GM12801 (cell line): ENCODE results near the gene KDM8.

Experiments used
- TF ChIP-seq, protein P1 (sequence below): IDR thresholded peaks from one replicate; pipeline ENCODE4 v1.5.1; 2011; ENCODE audit warnings: control low read depth; ENCODE audit not compliant: insufficient read length; ENCODE audit errors: extremely low read depth

Gene KDM8

DNA sequence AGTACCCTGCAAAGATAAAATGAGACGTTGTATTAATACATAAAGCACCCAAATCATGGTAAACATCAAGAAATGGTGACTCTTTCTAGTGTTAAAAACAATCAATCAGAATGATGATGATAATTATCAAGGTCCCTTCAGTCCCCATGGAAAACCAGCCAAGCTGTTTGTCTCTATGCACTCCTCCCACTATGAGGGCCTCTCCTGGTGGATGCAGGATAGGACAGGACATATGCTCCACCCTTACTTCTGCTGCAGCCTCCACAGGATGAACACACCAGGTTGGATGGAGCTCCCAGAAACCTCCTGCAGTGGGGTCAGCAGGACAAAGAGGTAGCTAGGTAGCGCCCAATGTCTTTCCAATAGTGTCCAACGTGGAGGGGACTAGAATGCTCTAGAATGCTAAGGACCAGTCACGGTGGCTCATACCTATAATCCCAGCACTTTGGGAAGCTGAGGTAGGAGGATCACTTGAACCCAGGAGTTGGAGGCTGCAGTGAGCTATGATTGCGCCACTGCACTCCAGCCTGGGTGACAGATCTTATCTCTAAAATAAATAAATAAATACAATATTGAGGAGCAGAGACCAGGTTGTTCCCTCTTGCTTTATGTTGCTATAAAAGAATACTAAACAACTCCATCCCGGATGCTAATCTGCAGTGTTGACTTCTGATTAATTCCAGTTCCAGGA, 9.9 kb upstream of the KDM8 start:
- TF ChIP-seq, protein P1, sequence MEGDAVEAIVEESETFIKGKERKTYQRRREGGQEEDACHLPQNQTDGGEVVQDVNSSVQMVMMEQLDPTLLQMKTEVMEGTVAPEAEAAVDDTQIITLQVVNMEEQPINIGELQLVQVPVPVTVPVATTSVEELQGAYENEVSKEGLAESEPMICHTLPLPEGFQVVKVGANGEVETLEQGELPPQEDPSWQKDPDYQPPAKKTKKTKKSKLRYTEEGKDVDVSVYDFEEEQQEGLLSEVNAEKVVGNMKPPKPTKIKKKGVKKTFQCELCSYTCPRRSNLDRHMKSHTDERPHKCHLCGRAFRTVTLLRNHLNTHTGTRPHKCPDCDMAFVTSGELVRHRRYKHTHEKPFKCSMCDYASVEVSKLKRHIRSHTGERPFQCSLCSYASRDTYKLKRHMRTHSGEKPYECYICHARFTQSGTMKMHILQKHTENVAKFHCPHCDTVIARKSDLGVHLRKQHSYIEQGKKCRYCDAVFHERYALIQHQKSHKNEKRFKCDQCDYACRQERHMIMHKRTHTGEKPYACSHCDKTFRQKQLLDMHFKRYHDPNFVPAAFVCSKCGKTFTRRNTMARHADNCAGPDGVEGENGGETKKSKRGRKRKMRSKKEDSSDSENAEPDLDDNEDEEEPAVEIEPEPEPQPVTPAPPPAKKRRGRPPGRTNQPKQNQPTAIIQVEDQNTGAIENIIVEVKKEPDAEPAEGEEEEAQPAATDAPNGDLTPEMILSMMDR, result no peak

DNA sequence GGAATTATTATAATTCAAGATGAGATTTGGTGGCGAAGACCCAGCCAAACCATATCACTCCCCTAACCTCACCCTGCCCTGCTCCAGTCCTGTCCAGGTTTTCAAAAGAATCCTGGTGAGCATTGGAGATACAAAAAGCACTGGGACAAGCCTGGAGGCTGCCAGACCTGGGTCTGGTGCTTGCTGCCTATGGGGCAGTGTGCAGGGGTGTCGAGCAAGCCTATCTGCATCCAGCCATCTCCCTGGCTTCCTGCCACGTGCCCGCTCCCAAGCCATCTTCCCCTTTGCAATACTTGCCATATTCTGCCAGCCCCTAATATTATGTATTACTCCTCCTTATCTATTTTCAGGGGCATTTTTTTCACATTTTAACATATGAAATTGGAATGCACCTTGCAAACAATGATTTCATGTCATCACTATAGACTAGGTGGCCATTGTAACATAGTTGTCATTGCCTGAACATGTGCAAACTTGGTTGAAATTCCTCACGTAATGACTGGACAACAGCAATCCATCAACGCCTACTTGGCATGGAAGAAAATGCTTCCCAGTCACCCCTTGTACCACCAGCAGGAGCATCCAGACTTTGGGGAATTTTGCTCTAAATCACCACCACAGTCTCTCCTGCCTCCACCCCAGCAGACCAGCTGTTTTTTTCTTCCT, 8.1 kb upstream of the KDM8 start:
- TF ChIP-seq, protein P1, result no peak

DNA sequence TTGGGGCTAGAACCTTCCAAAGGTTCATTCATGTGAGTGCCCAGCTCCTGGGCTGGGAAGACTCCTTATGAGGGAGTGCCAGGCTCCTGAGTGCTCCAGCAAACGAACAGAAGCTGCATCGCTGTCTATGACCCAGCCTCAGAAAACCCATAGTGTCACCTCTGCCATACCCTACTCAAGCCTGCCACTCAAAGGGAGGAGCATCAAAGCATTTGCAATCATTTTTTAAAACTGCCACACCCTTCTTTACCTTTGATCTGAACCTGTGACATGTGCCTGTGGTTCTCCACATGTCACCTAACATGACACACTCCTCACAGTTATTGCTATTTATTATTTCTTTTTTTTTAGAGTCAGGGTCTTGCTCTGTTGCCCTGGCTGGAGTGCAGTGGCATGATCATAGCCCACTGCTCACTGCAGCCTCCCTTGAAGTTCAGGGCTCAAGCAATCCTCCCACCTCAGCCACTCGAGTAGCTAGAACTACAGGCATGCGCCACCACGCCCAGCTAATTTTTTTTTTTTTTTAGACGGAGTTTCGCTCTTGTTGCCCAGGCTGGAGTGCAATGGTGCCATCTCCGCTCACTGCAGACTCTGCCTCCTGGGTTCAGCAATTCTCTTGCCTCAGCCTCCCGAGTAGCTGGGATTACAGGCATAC, 7.3 kb upstream of the KDM8 start:
- TF ChIP-seq, protein P1, result no peak

DNA sequence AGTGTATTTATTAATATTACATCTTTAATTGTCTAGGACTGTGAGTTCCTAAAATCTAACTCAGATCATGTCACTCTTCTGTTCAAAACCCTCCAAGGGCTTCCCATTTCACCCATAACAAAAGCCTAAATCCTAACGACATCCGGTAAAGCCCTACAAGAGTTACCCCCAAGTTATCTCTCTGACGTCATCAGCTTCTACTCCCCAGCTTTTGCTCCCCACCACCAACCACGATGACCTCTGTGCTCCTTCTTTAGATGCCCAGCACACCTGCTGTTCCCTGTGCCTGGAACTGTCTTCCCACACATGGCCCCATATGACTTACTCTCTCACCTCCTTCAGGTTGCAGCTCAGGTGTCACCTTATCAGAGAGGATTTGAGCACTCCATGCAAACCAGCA, 6.3 kb upstream of the KDM8 start:
- TF ChIP-seq, protein P1, result no peak

DNA sequence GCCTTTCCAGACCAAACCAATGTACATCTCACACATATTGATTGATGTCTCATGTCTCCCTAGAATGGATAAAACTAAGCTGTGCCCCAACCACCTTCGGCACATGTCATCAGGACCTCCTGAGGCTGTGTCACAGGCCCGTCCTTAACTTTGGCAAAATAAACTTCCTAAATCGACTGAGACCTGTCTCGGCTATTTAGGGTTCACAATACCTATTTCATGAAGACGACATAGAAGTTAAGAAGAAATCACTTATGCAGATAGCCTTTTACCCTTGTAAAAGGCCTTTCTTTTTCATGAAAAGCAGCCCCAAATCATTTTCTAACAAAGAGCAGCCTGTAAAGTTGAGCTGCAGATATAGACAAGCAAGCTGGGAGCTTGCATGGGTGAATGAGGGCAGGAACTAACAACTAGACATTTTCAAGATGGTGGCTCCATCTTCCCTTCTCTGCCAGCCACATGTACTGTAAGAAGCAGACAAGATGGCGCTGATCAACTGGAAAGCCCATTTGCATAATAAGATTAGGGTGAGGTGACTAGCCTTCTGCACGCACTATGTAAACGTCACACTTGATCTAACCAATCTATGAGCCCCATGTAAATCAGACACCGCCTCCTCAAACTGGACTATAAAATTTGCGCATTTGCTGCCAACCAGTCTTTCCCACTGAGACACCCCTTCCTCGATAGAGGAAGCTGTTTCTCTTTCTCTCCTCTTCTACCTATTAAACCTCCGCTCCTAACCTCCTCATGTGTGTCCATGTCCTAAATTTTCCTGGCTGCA, 4.7 kb upstream of the KDM8 start:
- TF ChIP-seq, protein P1, result no peak

DNA sequence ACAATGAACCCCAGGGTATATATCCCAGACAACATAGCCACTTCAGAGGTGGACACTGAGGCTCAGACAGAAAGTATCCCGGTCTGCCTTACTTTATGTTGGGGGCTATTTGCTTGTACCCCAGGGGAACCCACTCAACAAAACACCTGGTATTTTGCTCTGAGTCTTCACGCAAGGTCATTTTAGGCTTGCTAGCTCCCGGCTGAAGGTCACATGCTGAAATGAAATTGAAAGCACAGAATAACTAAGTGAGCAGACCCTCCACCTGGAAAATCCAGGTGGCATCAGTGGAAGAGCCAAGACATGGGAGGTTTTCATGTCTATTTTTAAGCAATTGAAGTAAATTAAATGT, 4.1 kb upstream of the KDM8 start:
- TF ChIP-seq, protein P1, result no peak

DNA sequence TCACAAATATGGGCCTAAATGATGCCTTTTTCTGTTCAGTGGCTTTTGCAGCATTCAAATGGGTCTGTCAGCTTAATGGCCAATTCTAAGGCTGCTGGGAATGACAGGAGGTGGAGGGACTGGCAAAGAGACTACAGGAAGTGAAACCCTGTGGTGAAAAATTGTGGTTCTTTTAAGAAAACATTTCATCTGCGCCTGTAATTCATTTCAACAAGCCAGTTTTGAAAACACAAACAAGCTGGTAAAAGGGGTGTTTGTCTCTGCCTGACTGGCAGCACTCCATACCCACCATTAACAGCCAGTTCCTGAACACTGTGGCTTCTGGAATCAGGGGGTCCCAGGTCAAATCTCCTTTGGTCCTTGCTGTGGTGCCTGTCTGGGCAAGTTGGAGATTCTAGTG, 3.6 kb upstream of the KDM8 start:
- TF ChIP-seq, protein P1, result no peak
